Measurements from ENCODE around the gene KIRREL3. TPM values are rescaled to one million over a fixed set of nuclear protein-coding genes. Genes with fewer than 3 reads are reported as not detected.

The KIRREL3 gene
- polyA plus RNA-seq, 1 donor (not counting 4 experiments of a cell fraction or from before 2014, with no cell fraction given): 0.04 TPM

- H3K27me3 ChIP-seq (ENCODE audit: control insufficient read depth, extremely low read depth, insufficient read depth, low read length): peaks cover 42% of the 10 kb centered on the region
- no peaks in the 10 kb centered on the region for H3K9me3 ChIP-seq (ENCODE audit: control insufficient read depth, low read depth, low read length)
- H3K27ac ChIP-seq (ENCODE audit: control insufficient read depth, insufficient read depth, low read length): no peak overlapping the region
- DNase-seq (ENCODE audit: low read depth, low spot score) (no peak), FAIRE-seq (no peak)
- no peak overlapping the region for H2AFZ ChIP-seq (ENCODE audit: control insufficient read depth, low read length)
- no peaks in the 10 kb centered on the region for H3K36me3 ChIP-seq (ENCODE audit: control insufficient read depth in 2 of 2, extremely low read depth in 1 of 2, insufficient read depth in 2 of 2, low read length in 2 of 2)
- no peak for TF ChIP-seq CTCF (optimal IDR thresholded peaks at IDR 0.05 in 1 of 3, IDR thresholded peaks at IDR 0.05 in 1 of 3, conservative IDR thresholded peaks at IDR 0.05 in 1 of 3; ENCODE audit: extremely low read depth in 1 of 3, insufficient read depth in 2 of 3, low read length in 3 of 3)
- no peak for TF ChIP-seq EZH2 (IDR thresholded peaks at IDR 0.05; ENCODE audit: low read length)
- H3K9me1 ChIP-seq (ENCODE audit: control insufficient read depth, extremely low read depth, insufficient read depth, low read length): no peaks in the 10 kb centered on the region
- H3K4me1 ChIP-seq (ENCODE audit: control insufficient read depth, extremely low read depth, insufficient read depth, low read length): peaks cover 11% of the 10 kb centered on the region
- no peaks in the 10 kb centered on the region for H4K20me1 ChIP-seq (ENCODE audit: control insufficient read depth, extremely low read depth, insufficient read depth, low read length)
- no peak overlapping the region for H3K9ac ChIP-seq (ENCODE audit: control insufficient read depth, extremely low read depth, insufficient read depth, low read length)
- H3K79me2 ChIP-seq (ENCODE audit: control insufficient read depth, insufficient read depth, low read length): no peaks in the 10 kb centered on the region
- H3K4me3 ChIP-seq (ENCODE audit: control insufficient read depth in 2 of 3, extremely low read depth in 1 of 3, insufficient read depth in 2 of 3, low read depth in 1 of 3, low read length in 3 of 3): no peak overlapping the region
- dilution Hi-C loops (cut with MboI; ENCODE audit: extremely low pct_ligation_motif_present, low sequenced_read_pairs): no loop called here
- H3K4me2 ChIP-seq (ENCODE audit: control insufficient read depth, extremely low read depth, insufficient read depth, low read depth, low read length): no peak overlapping the region
Measured at GRCh38 chr11:126997641-126998040, 2.9 kb downstream of the KIRREL3 start.

GRCh38 chr11:126997196-126997595 is 3.4 kb downstream of the KIRREL3 start:
- FAIRE-seq: no peak
- Histone ChIP-seq H3K4me1 (ENCODE audit: control insufficient read depth, extremely low read depth, insufficient read depth, low read length) (peaks cover 15% of the 10 kb centered on the region), H2AFZ (ENCODE audit: control insufficient read depth, low read length) (no peak overlapping the region), H3K4me3 (ENCODE audit: control insufficient read depth in 2 of 3, extremely low read depth in 1 of 3, insufficient read depth in 2 of 3, low read depth in 1 of 3, low read length in 3 of 3) (no peak overlapping the region), H3K36me3 (ENCODE audit: control insufficient read depth in 2 of 2, extremely low read depth in 1 of 2, insufficient read depth in 2 of 2, low read length in 2 of 2) (no peaks in the 10 kb centered on the region), H3K27me3 (ENCODE audit: control insufficient read depth, extremely low read depth, insufficient read depth, low read length) (peaks cover 38% of the 10 kb centered on the region), H3K27ac (ENCODE audit: control insufficient read depth, insufficient read depth, low read length) (no peak overlapping the region), H3K9me3 (ENCODE audit: control insufficient read depth, low read depth, low read length) (no peaks in the 10 kb centered on the region), H3K4me2 (ENCODE audit: control insufficient read depth, extremely low read depth, insufficient read depth, low read depth, low read length) (no peak overlapping the region), H4K20me1 (ENCODE audit: control insufficient read depth, extremely low read depth, insufficient read depth, low read length) (no peaks in the 10 kb centered on the region), H3K9ac (ENCODE audit: control insufficient read depth, extremely low read depth, insufficient read depth, low read length) (no peak overlapping the region), H3K9me1 (ENCODE audit: control insufficient read depth, extremely low read depth, insufficient read depth, low read length) (no peaks in the 10 kb centered on the region), H3K79me2 (ENCODE audit: control insufficient read depth, insufficient read depth, low read length) (no peaks in the 10 kb centered on the region)
- no peak for TF ChIP-seq EZH2 (IDR thresholded peaks at IDR 0.05; ENCODE audit: low read length)
- TF ChIP-seq CTCF (optimal IDR thresholded peaks at IDR 0.05 in 1 of 3, IDR thresholded peaks at IDR 0.05 in 1 of 3, conservative IDR thresholded peaks at IDR 0.05 in 1 of 3; ENCODE audit: extremely low read depth in 1 of 3, insufficient read depth in 2 of 3, low read length in 3 of 3): no peak
- DNase-seq (ENCODE audit: low read depth, low spot score): no peak
- dilution Hi-C loops (cut with MboI; ENCODE audit: extremely low pct_ligation_motif_present, low sequenced_read_pairs): no loop called here
